ENCODE results near the gene PRAMEF4. TPM values are rescaled to one million over a fixed set of nuclear protein-coding genes. Genes with fewer than 3 reads are reported as not detected.
A peak's percentile ranks its signal among the peaks of the same experiment; 100 is the strongest.
"Not testable (repeated sequence)": the region's sequence is repeated elsewhere in the genome, so short reads cannot be mapped to it uniquely, and the experiment has no call there.

PRAMEF4 gene
- not detected for polyA plus RNA-seq (2012; ENCODE audit: missing spikeins)

- DNase-seq (ENCODE audit: insufficient read length); FAIRE-seq: not testable (repeated sequence)
Observed at GRCh38 chr1:12886101-12886500, at the start of gene PRAMEF4. TSS of gene PRAMEF4 (minus strand) at chr1:12886201. CDS start at chr1:12883394, 2,807 bp downstream.

DNA sequence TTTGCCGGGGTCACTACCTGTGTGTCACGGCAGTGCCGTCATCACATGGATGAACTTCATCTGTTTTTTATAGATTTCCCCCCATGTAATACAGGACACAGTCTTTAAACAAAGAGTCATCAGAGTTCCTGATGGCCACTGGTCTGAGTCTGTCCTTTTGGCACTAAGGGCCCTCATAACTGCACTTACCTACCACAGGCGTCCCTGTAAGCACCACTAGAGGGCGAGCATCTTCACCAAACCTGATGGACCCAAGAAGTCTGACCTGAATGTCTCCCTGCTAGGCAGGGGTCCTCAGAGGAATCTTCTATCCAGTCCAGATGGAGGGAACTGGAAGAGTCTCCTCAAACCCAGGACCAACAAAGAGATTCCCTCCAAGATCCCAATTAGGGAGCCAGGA is 38.4 kb upstream of the PRAMEF4 start:
- FAIRE-seq = peak; percentile 40
- not testable (repeated sequence) for DNase-seq (ENCODE audit: insufficient read length)

DNA sequence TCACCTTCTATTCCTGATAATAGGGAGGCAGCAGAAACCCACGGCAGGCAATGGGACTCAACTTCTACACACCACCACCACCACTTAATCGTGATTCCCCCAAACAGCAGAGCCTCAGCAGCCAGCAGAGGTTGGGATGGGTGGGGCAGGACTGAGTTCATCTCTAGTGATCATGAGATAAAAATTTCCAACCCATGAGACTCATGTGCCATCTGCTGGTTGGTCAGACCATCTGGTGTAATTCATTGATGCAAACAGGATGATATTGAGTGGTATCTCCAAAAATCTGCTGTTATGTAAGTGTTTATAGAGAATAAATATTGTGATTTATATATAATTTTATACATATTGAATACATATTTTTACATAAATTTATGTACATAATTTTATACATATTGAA is 35.7 kb upstream of the PRAMEF4 start:
- not testable (repeated sequence) for DNase-seq (ENCODE audit: insufficient read length); FAIRE-seq

- not testable (repeated sequence) for FAIRE-seq; DNase-seq (ENCODE audit: insufficient read length)
Observed at GRCh38 chr1:12916310-12916709, 30.3 kb upstream of the PRAMEF4 start, which contains the start of gene PRAMEF7. TSS of gene PRAMEF7 (plus strand) at chr1:12916610. CDS start at chr1:12917693, 1,083 bp downstream.

DNA sequence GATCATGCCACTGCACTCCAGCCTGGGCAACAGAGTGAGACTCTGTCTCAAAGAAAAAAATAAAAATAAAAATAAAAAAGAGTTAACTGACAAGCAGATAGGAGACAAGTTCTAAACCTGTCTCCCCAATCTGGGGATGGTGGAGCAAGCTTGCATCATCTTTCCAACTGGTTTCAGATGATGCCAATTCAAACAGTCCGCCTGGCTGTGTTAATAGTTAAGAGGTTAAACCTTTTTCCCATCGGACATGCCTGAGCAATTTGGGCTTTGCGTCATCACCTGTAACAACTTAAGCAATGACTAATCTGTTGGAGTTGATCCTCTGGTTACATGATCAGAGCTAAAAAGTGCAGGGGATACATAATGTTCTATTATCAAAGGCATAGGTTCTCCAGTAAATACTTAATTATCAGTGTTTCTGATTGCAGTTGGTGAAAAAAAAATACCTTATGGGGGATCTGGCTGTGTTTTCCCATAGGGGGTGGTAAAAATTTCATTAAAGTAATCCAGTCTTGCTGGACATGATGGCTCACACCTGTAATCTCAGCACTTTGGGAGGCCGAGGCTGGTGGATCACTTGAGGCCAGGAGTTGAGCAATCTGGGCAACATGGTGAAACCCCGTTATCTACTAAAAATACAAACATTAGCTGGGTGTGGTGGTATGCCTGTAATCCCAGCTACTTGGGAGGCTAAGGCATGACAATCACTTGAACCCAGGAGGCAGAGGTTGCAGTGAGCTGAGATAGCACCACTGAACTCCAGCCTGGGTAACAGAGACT is 18.0 kb upstream of the PRAMEF4 start:
- not testable (repeated sequence) for DNase-seq (ENCODE audit: insufficient read length); FAIRE-seq

GRCh38 chr1:12899186-12899585 is 13.2 kb upstream of the PRAMEF4 start:
- DNase-seq (ENCODE audit: insufficient read length); FAIRE-seq: not testable (repeated sequence)

DNA sequence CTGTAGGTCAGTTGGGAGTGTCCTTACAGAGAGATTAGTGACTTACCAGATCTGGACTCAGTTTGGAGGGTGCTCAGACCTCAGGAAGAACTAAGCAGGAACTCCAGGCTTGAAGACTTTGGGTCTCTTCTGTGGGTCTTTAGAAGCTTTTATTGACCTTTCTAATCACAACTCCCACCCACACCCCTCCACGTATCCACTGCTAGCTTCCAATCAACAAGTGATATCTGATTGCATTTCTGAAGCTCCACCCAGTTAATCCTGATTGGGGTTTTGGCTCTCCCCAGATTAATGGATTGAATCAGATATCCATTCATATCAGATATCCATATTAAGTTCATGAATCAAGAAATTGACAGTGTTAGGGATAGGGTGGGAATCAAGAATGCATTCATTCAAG is 12.2 kb upstream of the PRAMEF4 start, which contains the start of gene PRAMEF10:
TSS of gene PRAMEF10 (minus strand) at position 101 of the 400 bp plus-strand sequence. CDS start 2,423 bp downstream, outside the sequence.
- not testable (repeated sequence) for DNase-seq (ENCODE audit: insufficient read length); FAIRE-seq

DNA sequence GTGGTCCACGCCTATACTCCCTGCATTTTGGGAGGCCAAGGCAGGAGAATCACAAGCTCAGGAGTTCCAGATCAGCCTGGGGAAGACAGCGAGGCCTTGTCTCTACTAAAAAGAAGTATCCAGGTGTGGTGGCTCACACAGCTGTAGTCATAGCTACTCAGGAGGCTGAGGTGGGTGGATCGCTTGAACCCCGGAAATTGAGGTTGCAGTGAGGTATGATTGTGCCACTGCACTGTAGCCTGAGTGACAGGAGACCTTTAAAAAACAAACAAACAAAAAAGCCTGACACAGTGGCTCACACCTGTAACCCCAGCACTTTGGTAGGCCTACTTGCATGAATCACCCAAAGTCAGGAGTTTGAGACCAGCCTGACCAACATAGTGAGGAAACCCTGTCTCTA is 7.5 kb downstream of the PRAMEF4 start:
- not testable (repeated sequence) for FAIRE-seq; DNase-seq (ENCODE audit: insufficient read length)

GRCh38 chr1:12863131-12863880 is 22.7 kb downstream of the PRAMEF4 start:
- DNase-seq (ENCODE audit: insufficient read length); FAIRE-seq: not testable (repeated sequence)

GRCh38 chr1:12856786-12857185 is 29.2 kb downstream of the PRAMEF4 start, which contains the start of gene PRAMEF2:
TSS of gene PRAMEF2 (plus strand) at chr1:12857086. CDS start at chr1:12859010, 1,924 bp downstream.
- DNase-seq (ENCODE audit: insufficient read length); FAIRE-seq: not testable (repeated sequence)

DNA sequence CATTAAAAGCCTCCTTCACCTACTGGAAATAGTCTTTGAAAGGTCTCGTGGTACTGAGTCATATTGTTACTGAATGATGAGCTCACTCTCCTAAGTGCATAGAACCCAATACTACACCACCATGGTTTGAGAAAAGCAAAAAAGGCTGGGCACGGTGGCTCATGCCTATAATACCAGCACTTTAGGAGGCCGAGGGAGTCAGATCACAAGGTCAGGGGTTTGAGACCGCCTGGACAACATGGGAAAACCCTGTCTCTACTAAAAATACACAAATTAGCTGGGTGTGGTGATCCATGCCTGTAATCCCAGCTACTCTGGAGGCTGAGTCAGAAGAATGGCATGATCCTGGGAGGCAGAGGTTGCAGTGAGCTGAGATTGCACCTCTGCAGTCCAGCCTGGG is 34.2 kb downstream of the PRAMEF4 start:
- no peak for DNase-seq (ENCODE audit: insufficient read length)
- FAIRE-seq = no peak
- no peak for TF ChIP-seq POLR2AphosphoS5 (IDR thresholded peaks at IDR 0.05; ENCODE audit: low read depth, low read length)
- no peak for TF ChIP-seq POLR2A (IDR thresholded peaks at IDR 0.05; ENCODE audit: low read depth, low read length)
- no peak for TF ChIP-seq TAF1 (IDR thresholded peaks at IDR 0.05; ENCODE audit: borderline replicate concordance, low read depth, low read length)

GRCh38 chr1:12848620-12849019 is 37.4 kb downstream of the PRAMEF4 start, which contains the start of gene HNRNPCL1:
TSS of gene HNRNPCL1 (minus strand) at chr1:12848720. CDS start at chr1:12848289, 431 bp downstream.
- DNase-seq (ENCODE audit: insufficient read length); FAIRE-seq: not testable (repeated sequence)

GRCh38 chr1:12833251-12833650 is 52.8 kb downstream of the PRAMEF4 start:
- not testable (repeated sequence) for DNase-seq (ENCODE audit: insufficient read length); FAIRE-seq

GRCh38 chr1:12831310-12831709 is 54.7 kb downstream of the PRAMEF4 start, which contains the start of gene PRAMEF11:
TSS of gene PRAMEF11 (minus strand) at chr1:12831410. CDS start at chr1:12828789, 2,621 bp downstream.
- FAIRE-seq; DNase-seq (ENCODE audit: insufficient read length): not testable (repeated sequence)
